Activated naive CD8-positive, alpha-beta T cell treated with anti-CD3 and anti-CD28 coated beads for 36 hours (primary cell): Measurements from ENCODE around the gene ZBTB20. TPM values are rescaled to one million over a fixed set of nuclear protein-coding genes. Genes with fewer than 3 reads are reported as not detected.

Experiments used
- DNase-seq: peaks from one replicate; pipeline ENCODE4 v3.0.0; 2021
- H3K27ac Mint-ChIP-seq: one replicate; pipeline ENCODE4 v1.8.0; 2022; ENCODE audit warnings: mild to moderate bottlenecking, moderate library complexity, mixed read lengths
- H3K27me3 Mint-ChIP-seq: one replicate; pipeline ENCODE4 v1.8.0; 2022; ENCODE audit warnings: mild to moderate bottlenecking, mixed read lengths
- H3K36me3 Mint-ChIP-seq: one replicate; pipeline ENCODE4 v1.8.0; 2021; ENCODE audit warnings: mild to moderate bottlenecking, mixed read lengths
- H3K4me1 Mint-ChIP-seq: one replicate; pipeline ENCODE4 v1.8.0; 2021; ENCODE audit warnings: mixed read lengths
- H3K4me3 Mint-ChIP-seq: one replicate; pipeline ENCODE4 v1.8.0; 2022; ENCODE audit warnings: mild to moderate bottlenecking, moderate library complexity, mixed read lengths
- H3K9me3 Mint-ChIP-seq: one replicate; pipeline ENCODE4 v1.8.0; 2022; ENCODE audit warnings: mixed read lengths
- total RNA-seq, 2 experiments: library from RNA; stranded (reverse); gene quantifications; one replicate each; pipeline ENCODE4 v1.2.3, GENCODE V29; 2021

The ZBTB20 gene
- total RNA-seq, 2 experiments from 2014 or later, result 3.5 to 4.5 TPM

DNA sequence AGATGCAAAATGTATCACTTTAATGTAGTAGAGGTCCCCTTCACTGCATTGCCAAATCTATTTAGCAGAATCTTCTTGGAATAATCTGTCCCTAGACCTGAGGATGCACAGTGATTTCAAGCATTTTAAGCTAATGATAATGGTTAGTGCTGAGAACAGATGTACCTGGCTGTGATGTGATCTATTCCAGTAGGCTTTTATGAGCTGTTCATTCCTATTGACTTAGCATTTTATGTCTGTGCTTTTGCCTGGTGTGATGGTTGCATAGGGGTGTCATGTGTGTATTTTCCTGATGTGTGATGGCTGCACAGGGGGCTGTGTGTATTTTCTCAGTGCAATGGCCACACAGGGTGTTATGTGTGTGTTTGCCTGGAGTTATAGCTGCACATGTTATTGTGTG is 580.3 kb downstream of the ZBTB20 start:
- H3K4me1 Mint-ChIP-seq, result peaks cover 16% of the 10 kb centered on the region
- peaks cover 13% of the 10 kb centered on the region for H3K36me3 Mint-ChIP-seq
- H3K4me3 Mint-ChIP-seq, result no peak overlapping the region
- H3K9me3 Mint-ChIP-seq, result peaks cover 6% of the 10 kb centered on the region
- no peaks in the 10 kb centered on the region for H3K27me3 Mint-ChIP-seq
- DNase-seq, result no peak
- no peak overlapping the region for H3K27ac Mint-ChIP-seq

DNA sequence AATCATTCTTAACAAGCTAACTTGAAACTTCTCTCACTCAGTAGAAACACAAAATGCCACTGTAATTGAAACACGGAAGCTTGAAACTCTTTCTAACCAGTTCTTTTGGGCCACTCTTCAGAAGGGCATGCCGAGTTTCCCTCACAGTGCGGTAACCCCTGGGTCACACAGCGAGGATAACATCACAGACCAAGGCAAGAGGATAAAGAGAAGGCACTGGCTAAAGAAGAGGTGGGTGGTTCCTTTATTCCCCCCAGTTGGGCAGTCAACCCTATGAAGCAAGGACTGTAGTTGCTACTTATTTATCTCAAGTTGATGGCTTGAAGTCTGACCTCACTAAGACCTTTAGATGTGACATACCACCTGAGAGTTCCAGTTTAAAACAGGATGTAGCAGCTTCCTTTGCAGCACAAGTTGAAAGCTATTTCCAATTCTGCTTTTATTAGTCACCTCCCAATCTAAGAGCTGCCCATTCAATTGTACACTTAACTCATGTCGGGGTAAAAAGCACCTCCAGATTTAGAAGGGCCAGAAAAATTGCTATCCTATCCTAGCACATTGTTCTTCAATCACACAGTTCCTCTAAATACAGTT is 580.8 kb downstream of the ZBTB20 start:
- Mint-ChIP-seq H3K27me3 (no peaks in the 10 kb centered on the region), H3K4me3 (no peak overlapping the region), H3K27ac (no peak overlapping the region), H3K36me3 (peaks cover 13% of the 10 kb centered on the region), H3K9me3 (peaks cover 6% of the 10 kb centered on the region), H3K4me1 (peaks cover 16% of the 10 kb centered on the region)
- DNase-seq, result no peak

DNA sequence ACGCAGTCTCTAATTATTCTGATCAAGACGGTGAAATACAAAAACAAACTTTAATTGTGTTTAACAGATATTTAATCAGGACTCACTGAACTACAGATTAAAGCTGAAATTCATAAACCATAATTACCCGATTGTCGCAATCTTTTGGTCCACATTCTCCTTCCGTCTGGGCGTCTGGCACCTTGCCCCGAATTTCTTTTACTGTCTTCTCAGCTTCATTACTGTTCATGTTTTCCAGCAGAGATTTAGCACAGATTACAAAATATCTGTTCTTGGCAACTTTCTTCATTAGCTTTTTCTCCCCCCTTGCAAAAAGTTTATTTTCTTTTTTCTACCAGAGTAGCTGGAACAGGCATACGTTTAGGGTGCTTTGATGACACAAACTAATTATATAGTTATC is 581.9 kb downstream of the ZBTB20 start:
- peaks cover 13% of the 10 kb centered on the region for H3K36me3 Mint-ChIP-seq

DNA sequence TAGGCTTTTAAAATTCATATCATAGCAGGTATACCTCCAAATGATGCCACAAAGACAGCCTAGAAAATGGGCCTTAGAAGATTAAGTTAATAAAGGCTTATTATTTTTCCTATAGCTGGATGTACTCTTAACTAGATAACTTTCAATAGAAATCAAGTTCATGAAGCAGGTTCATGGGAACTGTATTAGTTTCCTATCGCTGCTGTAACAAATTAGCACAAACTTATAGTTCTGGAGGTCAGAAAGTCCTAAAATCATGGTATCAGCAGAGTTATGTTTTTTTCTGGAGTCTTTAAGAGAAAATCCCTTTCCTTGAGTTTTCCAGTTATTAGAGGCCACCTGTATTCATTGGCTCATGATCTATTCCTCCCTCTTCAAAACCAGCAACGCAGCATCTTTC is 583.4 kb downstream of the ZBTB20 start:
- H3K9me3 Mint-ChIP-seq, result peaks cover 6% of the 10 kb centered on the region
- peaks cover 13% of the 10 kb centered on the region for H3K36me3 Mint-ChIP-seq
- no peak for DNase-seq
- no peak overlapping the region for H3K27ac Mint-ChIP-seq
- H3K27me3 Mint-ChIP-seq, result no peaks in the 10 kb centered on the region
- H3K4me1 Mint-ChIP-seq, result peaks cover 20% of the 10 kb centered on the region
- no peak overlapping the region for H3K4me3 Mint-ChIP-seq

More for the DNA sequence above, 581.9 kb downstream of the ZBTB20 start:
- no peaks in the 10 kb centered on the region for H3K27me3 Mint-ChIP-seq
- no peak overlapping the region for H3K27ac Mint-ChIP-seq
- peaks cover 19% of the 10 kb centered on the region for H3K4me1 Mint-ChIP-seq
- DNase-seq, result no peak
- peaks cover 6% of the 10 kb centered on the region for H3K9me3 Mint-ChIP-seq
- H3K4me3 Mint-ChIP-seq, result no peak overlapping the region

DNA sequence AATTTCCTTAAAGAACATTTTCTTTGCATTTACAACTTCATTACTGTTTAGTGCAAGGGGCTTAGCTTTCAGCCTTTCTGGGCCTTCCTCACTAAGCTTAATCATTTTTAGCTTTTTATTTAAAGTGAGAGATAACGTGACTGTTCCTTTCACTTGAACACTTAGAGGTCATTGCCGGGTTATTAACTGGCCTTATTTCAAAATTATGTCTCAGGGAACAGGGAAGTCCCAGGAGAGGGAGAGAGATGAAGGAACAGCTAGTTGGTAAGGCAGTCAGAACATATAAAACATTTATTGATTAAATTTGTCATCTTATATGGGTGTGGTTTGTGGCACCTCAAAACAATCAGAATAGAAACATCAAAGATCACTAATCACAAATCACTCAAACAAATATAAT is 584.5 kb downstream of the ZBTB20 start:
- peaks cover 20% of the 10 kb centered on the region for H3K4me1 Mint-ChIP-seq
- H3K9me3 Mint-ChIP-seq, result peaks cover 6% of the 10 kb centered on the region
- no peak overlapping the region for H3K4me3 Mint-ChIP-seq
- H3K27me3 Mint-ChIP-seq, result no peaks in the 10 kb centered on the region
- DNase-seq, result no peak
- no peak overlapping the region for H3K27ac Mint-ChIP-seq
- peaks cover 13% of the 10 kb centered on the region for H3K36me3 Mint-ChIP-seq

DNA sequence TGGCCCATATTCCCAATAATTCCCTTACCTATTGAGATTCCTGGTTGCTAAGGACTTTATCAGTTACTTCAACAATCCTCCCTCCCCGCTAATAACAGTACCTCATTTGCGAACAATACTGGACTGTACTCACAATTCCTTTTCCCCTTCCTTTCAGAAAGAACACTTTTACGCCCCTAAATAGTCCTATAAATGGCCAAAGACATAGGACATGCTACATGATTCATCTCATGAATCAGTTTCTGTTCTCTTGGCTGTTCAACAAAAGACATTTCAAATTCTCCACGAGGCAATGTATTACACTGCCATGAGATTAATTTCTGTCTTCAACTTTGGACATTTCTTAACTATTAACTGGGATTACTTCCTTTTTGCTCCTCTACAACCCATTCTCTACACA is 588.8 kb downstream of the ZBTB20 start:
- no peaks in the 10 kb centered on the region for H3K27me3 Mint-ChIP-seq
- DNase-seq, result no peak
- H3K27ac Mint-ChIP-seq, result no peak overlapping the region
- H3K4me1 Mint-ChIP-seq, result peaks cover 7% of the 10 kb centered on the region
- H3K9me3 Mint-ChIP-seq, result no peaks in the 10 kb centered on the region
- H3K4me3 Mint-ChIP-seq, result no peak overlapping the region
- peaks cover 5% of the 10 kb centered on the region for H3K36me3 Mint-ChIP-seq

DNA sequence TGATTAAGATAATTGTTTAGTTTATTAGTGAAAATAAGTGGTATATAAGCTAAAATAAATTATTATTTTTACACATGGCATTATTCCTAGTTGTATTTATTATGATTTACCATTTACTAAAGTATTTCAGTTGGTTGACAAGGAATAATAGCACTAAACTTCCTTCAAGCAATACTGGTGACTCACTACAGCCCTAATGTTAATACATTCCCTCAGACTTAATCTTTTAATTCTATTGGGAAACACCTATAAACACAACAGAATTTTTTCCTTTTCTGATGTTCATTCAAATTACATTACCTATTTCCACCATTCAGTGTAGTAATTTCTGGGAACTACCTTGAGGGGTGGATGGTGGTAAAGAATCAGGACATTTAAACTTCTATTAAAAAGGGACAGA is 589.3 kb downstream of the ZBTB20 start:
- Mint-ChIP-seq H3K4me1 (peaks cover 7% of the 10 kb centered on the region), H3K36me3 (peaks cover 5% of the 10 kb centered on the region), H3K9me3 (no peaks in the 10 kb centered on the region), H3K27me3 (no peaks in the 10 kb centered on the region), H3K27ac (no peak overlapping the region), H3K4me3 (no peak overlapping the region)
- no peak for DNase-seq

DNA sequence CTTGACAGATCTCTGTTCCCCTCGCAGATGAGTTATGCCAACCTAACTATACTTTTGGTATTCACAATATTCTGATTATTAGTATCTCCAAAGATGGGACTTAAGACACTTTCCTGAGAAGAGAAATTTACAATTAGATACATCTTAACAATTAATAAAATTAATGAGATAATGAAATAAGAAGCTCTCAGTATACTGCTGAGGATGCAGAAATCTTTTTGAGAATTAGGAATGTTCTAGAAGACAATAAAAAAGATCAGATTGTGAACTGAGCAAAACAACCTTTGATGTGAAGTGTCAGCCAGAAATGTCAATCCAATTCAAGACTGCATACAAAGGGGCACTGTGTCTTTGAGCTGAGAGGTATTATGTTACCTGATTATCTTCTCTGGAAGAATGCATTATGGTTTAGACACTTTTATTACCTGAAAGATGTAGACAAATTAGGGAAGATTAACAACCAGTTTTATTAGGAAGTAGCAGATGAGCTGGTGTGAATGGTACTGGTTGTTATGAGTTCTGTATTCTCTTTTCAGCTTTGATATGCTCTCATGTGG is 590.4 kb downstream of the ZBTB20 start:
- Mint-ChIP-seq H3K36me3 (no peaks in the 10 kb centered on the region), H3K4me1 (peaks cover 9% of the 10 kb centered on the region), H3K27ac (no peak overlapping the region), H3K4me3 (no peak overlapping the region), H3K9me3 (no peaks in the 10 kb centered on the region), H3K27me3 (no peaks in the 10 kb centered on the region)
- DNase-seq, result no peak

DNA sequence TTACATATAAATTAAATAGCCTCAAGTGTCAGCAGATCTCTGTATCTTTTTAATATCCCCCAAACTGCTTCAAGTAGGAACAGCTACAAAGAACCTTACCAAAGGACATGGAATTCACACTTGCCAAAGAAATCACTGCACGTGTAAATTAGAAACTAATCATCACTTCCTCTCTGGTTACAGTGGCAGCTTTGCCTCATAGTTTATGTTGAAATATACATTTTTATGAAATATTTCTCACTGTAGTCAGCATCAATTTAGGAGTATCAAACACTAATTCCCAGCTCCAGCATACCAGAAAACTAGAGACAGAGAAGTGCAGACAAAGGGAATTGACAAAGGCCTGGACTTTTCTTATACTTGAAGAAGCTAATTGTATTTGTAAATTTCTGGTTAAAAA is 592.4 kb downstream of the ZBTB20 start:
- DNase-seq, result no peak
- peaks cover 7% of the 10 kb centered on the region for H3K4me1 Mint-ChIP-seq

DNA sequence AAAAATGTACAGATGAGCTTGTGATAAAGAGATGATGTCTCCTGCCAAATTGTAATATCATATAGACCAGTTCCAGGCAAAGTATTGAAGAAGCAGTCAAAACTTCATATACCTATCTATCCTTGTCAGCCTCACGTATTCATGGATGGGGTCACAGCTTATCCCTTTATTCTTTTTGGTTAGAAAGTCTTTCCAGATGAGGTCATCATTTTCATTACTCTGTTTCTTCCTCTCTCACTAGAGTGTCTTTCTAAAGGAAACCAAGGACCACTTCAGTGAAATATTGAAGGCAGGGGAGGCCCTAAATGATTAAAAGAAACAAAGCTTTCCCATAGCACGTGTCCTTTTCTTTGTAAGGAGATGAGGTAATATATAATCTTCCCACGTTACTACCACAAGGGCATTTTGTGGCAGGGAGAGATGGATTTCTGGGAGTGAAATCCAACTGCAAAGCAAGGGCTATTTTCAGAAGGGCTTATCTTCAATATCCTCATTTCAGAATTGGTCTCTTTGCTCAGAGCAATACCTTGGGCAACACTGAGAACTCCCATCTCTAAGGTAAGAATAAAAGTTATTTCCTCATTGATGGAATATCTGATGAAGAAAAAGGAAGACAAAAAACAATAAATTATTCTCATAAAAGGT is 593.0 kb downstream of the ZBTB20 start:
- Mint-ChIP-seq H3K36me3 (peaks cover 2% of the 10 kb centered on the region), H3K9me3 (no peaks in the 10 kb centered on the region), H3K4me3 (no peak overlapping the region), H3K4me1 (peaks cover 9% of the 10 kb centered on the region), H3K27me3 (no peaks in the 10 kb centered on the region), H3K27ac (no peak overlapping the region)
- DNase-seq, result no peak

More for the DNA sequence above, 592.4 kb downstream of the ZBTB20 start:
- no peaks in the 10 kb centered on the region for H3K9me3 Mint-ChIP-seq
- no peaks in the 10 kb centered on the region for H3K27me3 Mint-ChIP-seq
- no peak overlapping the region for H3K27ac Mint-ChIP-seq
- no peaks in the 10 kb centered on the region for H3K36me3 Mint-ChIP-seq
- no peak overlapping the region for H3K4me3 Mint-ChIP-seq

DNA sequence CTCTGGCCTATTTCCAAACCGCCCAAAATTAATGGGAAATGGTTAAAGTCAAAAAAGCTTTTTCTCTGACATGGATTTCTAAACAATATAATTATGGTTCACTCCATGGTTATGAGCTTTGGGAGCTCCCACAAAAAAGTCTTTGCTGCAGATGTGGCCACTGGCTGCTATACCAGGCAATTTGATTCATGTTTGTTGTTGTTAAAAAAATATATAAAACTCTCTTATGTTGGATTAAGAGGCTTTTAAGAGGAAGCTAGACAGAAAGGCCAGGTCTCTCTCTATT is 594.6 kb downstream of the ZBTB20 start:
- Mint-ChIP-seq H3K4me1 (peaks cover 7% of the 10 kb centered on the region), H3K27me3 (no peaks in the 10 kb centered on the region), H3K27ac (no peak overlapping the region), H3K4me3 (no peak overlapping the region), H3K36me3 (peaks cover 4% of the 10 kb centered on the region), H3K9me3 (no peaks in the 10 kb centered on the region)
- DNase-seq, result no peak

DNA sequence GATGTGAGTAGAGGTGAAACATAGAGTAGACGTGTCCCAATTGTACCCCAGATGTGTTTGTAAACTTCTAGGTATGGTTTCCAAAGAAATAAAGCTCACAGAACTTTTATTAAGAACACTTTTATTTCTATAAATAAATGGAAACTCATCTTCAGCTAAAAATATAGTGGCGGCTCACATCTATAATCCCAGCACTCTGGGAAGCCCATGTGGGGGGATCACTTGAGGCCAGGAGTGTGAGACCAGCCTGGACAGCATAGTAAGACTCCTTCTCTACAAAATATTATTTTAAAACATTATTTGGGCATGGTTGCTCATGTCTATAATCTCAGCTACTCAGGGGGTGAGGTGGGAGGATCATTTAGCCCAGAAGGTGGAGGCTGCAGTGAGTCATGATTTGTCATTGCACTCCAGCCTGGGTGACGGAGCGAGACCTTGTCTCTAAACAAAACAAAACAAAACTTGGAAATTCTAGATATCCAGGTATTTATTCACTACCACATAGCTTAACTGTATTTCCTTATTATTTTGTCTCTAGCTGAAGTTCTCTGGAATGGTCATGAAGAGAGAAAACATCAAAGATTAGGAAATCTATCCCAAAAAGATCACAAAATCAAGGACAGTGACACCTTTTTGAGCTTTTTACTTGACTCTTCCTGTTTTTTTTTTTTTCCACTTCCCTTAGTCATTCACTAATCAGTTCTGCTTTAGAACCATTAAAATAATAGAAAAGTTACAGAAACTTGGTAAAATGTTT is 595.1 kb downstream of the ZBTB20 start:
- H3K36me3 Mint-ChIP-seq, result peaks cover 7% of the 10 kb centered on the region
- no peak overlapping the region for H3K4me3 Mint-ChIP-seq
- H3K9me3 Mint-ChIP-seq, result no peaks in the 10 kb centered on the region
- no peaks in the 10 kb centered on the region for H3K27me3 Mint-ChIP-seq
- H3K27ac Mint-ChIP-seq, result no peak overlapping the region
- no peak for DNase-seq
- peaks cover 7% of the 10 kb centered on the region for H3K4me1 Mint-ChIP-seq

DNA sequence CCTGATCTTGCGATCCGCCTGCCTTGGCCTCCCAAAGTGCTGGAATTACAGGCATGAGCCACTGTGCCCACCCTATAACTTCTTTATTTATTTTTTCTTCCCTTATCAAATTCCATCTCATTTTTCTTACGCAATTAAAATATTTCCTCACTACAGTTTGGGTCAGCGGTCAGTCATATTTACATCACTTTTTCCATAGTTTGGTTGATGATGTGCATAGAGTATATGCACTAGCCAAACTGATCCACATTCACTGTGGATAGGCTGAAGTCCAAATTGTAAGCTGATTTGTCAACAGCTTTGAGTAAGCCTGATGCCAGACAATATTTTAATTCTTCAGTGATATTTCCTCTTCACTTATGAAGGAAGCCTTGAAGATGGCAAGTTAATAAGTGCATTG is 596.9 kb downstream of the ZBTB20 start:
- Mint-ChIP-seq H3K4me1 (peaks cover 7% of the 10 kb centered on the region), H3K36me3 (peaks cover 8% of the 10 kb centered on the region), H3K27ac (no peak overlapping the region), H3K27me3 (no peaks in the 10 kb centered on the region), H3K9me3 (no peaks in the 10 kb centered on the region), H3K4me3 (no peak overlapping the region)
- no peak for DNase-seq

DNA sequence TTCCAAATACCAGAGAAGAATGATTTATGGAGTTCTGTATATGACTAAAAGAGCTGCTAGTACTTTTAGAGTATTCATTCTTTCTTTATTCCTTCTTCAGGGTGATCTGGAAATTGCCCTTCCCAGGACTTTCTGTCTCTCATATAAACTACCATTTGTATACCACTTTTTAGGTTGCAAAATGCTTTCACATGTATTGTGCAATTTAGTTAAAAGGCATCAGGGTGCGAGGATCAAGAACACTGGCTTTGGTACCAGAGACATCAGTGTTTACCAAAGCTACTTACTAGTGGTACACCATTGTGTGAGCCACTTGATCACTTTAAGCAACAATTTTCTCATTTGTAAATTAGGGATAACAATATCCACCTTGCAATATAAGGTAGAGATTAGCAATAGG is 601.9 kb downstream of the ZBTB20 start:
- Mint-ChIP-seq H3K9me3 (no peaks in the 10 kb centered on the region), H3K27ac (no peak overlapping the region), H3K4me1 (peaks cover 5% of the 10 kb centered on the region), H3K27me3 (no peaks in the 10 kb centered on the region), H3K4me3 (no peak overlapping the region), H3K36me3 (peaks cover 8% of the 10 kb centered on the region)
- no peak for DNase-seq

DNA sequence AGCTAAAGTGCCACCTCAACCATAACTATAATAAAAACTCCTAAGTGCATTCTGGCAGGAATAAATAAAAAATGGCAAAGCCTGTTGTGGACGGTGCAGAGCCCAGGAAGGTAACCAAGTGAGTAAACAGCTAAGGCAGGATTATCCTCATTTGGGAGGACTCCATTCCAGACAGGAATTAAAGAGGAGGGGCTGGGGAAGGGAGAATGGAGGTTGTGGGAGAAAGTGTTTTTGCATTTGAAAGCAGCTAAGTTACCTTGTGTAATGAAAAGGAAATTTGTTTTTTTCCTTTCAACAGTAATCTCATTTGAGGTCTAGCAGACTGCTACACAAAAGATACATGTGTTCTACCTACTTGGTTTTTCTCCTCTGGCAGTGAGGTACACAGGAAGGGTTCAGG is 604.7 kb downstream of the ZBTB20 start:
- H3K27me3 Mint-ChIP-seq, result no peaks in the 10 kb centered on the region
- peaks cover 2% of the 10 kb centered on the region for H3K4me1 Mint-ChIP-seq
- H3K27ac Mint-ChIP-seq, result no peak overlapping the region
- H3K9me3 Mint-ChIP-seq, result peaks cover 10% of the 10 kb centered on the region
- H3K36me3 Mint-ChIP-seq, result peaks cover 18% of the 10 kb centered on the region
- no peak overlapping the region for H3K4me3 Mint-ChIP-seq
- DNase-seq, result no peak
